A673 (cell line): ENCODE measurements around the gene TAS1R3. TPM values are rescaled to one million over a fixed set of nuclear protein-coding genes. Genes with fewer than 3 reads are reported as not detected.

ENCODE experiments used
- BruUV-seq: library from RNA; stranded (reverse); fragments of 400-500 nt; replicated peaks from 2 replicates; lab custom pipeline; 2021; lab: Mats Ljungman, UMichigan
- CTCF ChIA-PET: fragments of 300-600 bp; sonication (Branson Sonifier 250); formaldehyde crosslinking; loops from one replicate; lab custom pipeline; 2022; ENCODE audit warnings: antibody characterized with exemption; lab: Charles Lee
- POLR2A ChIA-PET: fragments of 300-600 bp; sonication (Branson Sonifier 250); formaldehyde crosslinking; loops from one replicate; lab custom pipeline; 2022; ENCODE audit warnings: antibody characterized with exemption; ENCODE audit not compliant: low non-redundant PET; lab: Charles Lee
- DNase-seq: peaks from one replicate; pipeline ENCODE4 v3.0.0-alpha.2; 2015; ENCODE audit warnings: low spot score
- H3K27ac ChIP-seq: fragments of 200-600 bp; sonication (generic); 2 replicates; pipeline ENCODE4 v1.5.1; 2016; ENCODE audit warnings: mixed run types, low read depth, mild to moderate bottlenecking, mixed read lengths, antibody characterized with exemption, low read length; ENCODE audit not compliant: poor library complexity, severe bottlenecking
- H3K27me3 ChIP-seq: fragments of 200-600 bp; sonication (generic); replicated peaks from 2 replicates; pipeline ENCODE4 v1.6.1; 2017; ENCODE audit warnings: mixed run types, low read depth, mild to moderate bottlenecking, mixed read lengths, antibody characterized with exemption, low read length; ENCODE audit not compliant: insufficient read depth, poor library complexity
- H3K36me3 ChIP-seq: fragments of 200-600 bp; sonication (generic); 2 replicates; pipeline ENCODE4 v1.6.1; 2016; ENCODE audit warnings: mixed run types, mild to moderate bottlenecking, mixed read lengths, antibody characterized with exemption, low read length; ENCODE audit not compliant: insufficient read depth, poor library complexity, severe bottlenecking
- H3K4me1 ChIP-seq: fragments of 200-600 bp; sonication (generic); 2 replicates; pipeline ENCODE4 v1.6.1; 2017; ENCODE audit warnings: mixed run types, mild to moderate bottlenecking, mixed read lengths, antibody characterized with exemption, low read length; ENCODE audit not compliant: insufficient read depth, poor library complexity, severe bottlenecking
- H3K4me3 ChIP-seq: fragments of 200-600 bp; sonication (generic); 2 replicates; pipeline ENCODE4 v1.5.1; 2016; ENCODE audit warnings: low read depth, mixed run types, mild to moderate bottlenecking, mixed read lengths, low read length; ENCODE audit not compliant: poor library complexity, severe bottlenecking
- H3K9me3 ChIP-seq: fragments of 200-600 bp; sonication (generic); 2 replicates; pipeline ENCODE4 v1.6.1; 2016; ENCODE audit warnings: mixed run types, low read depth, mild to moderate bottlenecking, mixed read lengths, antibody characterized with exemption, low read length; ENCODE audit not compliant: poor library complexity, severe bottlenecking
- CTCF ChIP-seq: fragments of 300-800, 200-600 bp; sonication (generic); conservative IDR thresholded peaks from 2 replicates; pipeline ENCODE4 v1.5.1; 2017; ENCODE audit warnings: low read depth, mild to moderate bottlenecking, antibody characterized with exemption, low read length, moderate library complexity, mixed read lengths
- EZH2 ChIP-seq: fragments of 200-600 bp; sonication (generic); IDR thresholded peaks from 2 replicates; pipeline ENCODE4 v1.6.1; 2017; ENCODE audit warnings: borderline replicate concordance, low read depth, mild to moderate bottlenecking, mixed read lengths, antibody characterized with exemption, low read length; ENCODE audit not compliant: poor library complexity, severe bottlenecking
- intact Hi-C: fragments of 100-400 bp; cut with micrococcal nuclease; formaldehyde crosslinking; loops from one replicate; pipeline ENCODE4 v1.10.0; 2022; ENCODE audit not compliant: unreplicated experiment
- total RNA-seq: library from RNA; stranded (reverse); gene quantifications from 2 replicates; pipeline ENCODE4 v1.2.3, GENCODE V29; 2021

The TAS1R3 gene
- total RNA-seq, 1 experiment from 2014 or later, result 0.21 TPM

- Histone ChIP-seq H3K4me3 (no peak overlapping the region), H3K27me3 (no peaks in the 10 kb centered on the region), H3K4me1 (peaks cover 27% of the 10 kb centered on the region), H3K27ac (peak overlapping the region; percentile 89), H3K9me3 (no peaks in the 10 kb centered on the region), H3K36me3 (no peaks in the 10 kb centered on the region)
- intact Hi-C loops, result loop anchor here (10.0 kb wide), 1 partner anchor 279 kb away; the partner anchor contains the start of gene AGRN
- BruUV-seq, result no TSS peak
- POLR2A ChIA-PET, result no interaction called here
- CTCF ChIA-PET, result no interaction called here
- no peak for TF ChIP-seq EZH2
- TF ChIP-seq CTCF, result no peak
- no peak for DNase-seq
Observed at GRCh38 chr1:1303736-1304135, 27.3 kb upstream of the TAS1R3 start.

DNA sequence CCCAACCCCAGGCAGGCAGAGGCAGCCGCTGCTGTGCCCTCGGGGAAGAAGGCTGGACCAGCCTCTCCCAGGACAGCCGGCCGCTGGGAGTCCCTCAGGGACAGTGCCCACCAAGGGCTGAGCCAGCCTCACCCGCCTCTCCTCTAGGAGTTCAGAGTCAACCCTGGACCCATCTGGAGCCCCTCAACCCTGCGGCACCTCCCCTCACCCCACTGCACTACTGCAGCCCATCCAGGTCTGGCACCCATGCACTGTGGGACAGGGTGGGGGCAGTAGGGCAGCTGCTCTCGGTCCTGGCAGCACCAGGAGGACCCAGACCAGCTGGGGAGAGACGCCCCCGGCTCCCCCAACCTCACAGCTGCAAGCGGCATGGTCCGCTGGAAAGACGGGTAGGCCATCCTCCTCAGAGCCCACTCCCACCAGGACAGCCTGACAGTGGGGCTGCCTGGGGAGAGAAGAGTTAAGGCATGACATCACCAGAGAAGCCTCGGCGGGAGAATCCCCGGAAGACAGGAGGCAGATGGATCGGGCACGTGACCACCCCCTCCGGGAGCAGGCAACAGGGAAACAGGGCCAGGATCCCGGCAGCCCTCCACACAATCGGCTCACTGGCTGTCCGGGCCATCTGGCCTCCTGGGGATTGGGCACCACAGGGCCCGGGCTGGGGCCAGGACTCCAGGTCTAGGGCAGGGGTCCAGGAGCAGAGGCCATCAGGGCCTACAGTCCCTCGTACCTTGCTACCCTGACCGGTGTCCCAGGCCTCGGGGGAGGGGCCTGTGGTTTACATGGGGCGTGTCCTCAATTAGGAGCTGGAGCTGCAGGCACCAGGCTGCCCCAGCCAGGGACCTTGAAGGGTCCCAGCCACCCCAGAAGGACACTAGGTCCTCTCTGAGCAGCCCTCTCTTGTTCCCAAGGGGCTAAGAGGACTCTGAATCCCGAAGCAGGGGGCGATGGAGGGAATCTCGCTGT lies 26.5 kb upstream of the TAS1R3 start:
- ChIA-PET POLR2A (interaction anchor here (0.5 to 0.6 kb wide), 2 partner anchors 123 to 184 kb away, joined by 4 to 5 read pairs; no protein-coding TSS in a partner anchor), CTCF (interaction anchor here (0.6 to 1.0 kb wide), 3 partner anchors 182 to 605 kb away, joined by 3 to 5 read pairs (median 3); no protein-coding TSS in a partner anchor)
- Histone ChIP-seq H3K4me1 (peaks cover 34% of the 10 kb centered on the region), H3K9me3 (no peaks in the 10 kb centered on the region), H3K27ac (peak overlapping the region; percentile 89), H3K27me3 (no peaks in the 10 kb centered on the region), H3K36me3 (no peaks in the 10 kb centered on the region), H3K4me3 (peak overlapping the region; percentile 88)
- TF ChIP-seq EZH2 (no peak), CTCF (no peak)
- no TSS peak for BruUV-seq
- intact Hi-C loops, result loop anchor here (5.0 to 10.0 kb wide), 2 partner anchors 182 to 280 kb away; partner anchors contain the start of gene AGRN
- peak; percentile 93 for DNase-seq

- no peaks in the 10 kb centered on the region for H3K9me3 ChIP-seq
- peaks cover 39% of the 10 kb centered on the region for H3K4me1 ChIP-seq
- H3K27me3 ChIP-seq, result no peaks in the 10 kb centered on the region
- intact Hi-C loops, result loop anchor here (5.0 to 10.0 kb wide), 2 partner anchors 183 to 281 kb away; partner anchors contain the start of gene AGRN
- H3K36me3 ChIP-seq, result no peaks in the 10 kb centered on the region
- TF ChIP-seq EZH2 (no peak), CTCF (no peak)
- peak overlapping the region; percentile 89 for H3K27ac ChIP-seq
- ChIA-PET CTCF (interaction anchor here (0.6 to 1.0 kb wide), 3 partner anchors 183 to 604 kb away, joined by 3 to 5 read pairs (median 3); no protein-coding TSS in a partner anchor), POLR2A (interaction anchor here (0.5 to 0.6 kb wide), 2 partner anchors 124 to 184 kb away, joined by 4 to 5 read pairs; no protein-coding TSS in a partner anchor)
- DNase-seq, result peak; percentile 90
- BruUV-seq, result no TSS peak
- peak overlapping the region; percentile 88 for H3K4me3 ChIP-seq
Observed at GRCh38 chr1:1305300-1306069, 25.6 kb upstream of the TAS1R3 start.
